ENCODE measurements around the gene COL19A1. TPM values are rescaled to one million over a fixed set of nuclear protein-coding genes. Genes with fewer than 3 reads are reported as not detected.

COL19A1 gene
- polyA plus RNA-seq, 1 of the 3 experiments (the other 2 are of a cell fraction), result 0.15 TPM

DNA sequence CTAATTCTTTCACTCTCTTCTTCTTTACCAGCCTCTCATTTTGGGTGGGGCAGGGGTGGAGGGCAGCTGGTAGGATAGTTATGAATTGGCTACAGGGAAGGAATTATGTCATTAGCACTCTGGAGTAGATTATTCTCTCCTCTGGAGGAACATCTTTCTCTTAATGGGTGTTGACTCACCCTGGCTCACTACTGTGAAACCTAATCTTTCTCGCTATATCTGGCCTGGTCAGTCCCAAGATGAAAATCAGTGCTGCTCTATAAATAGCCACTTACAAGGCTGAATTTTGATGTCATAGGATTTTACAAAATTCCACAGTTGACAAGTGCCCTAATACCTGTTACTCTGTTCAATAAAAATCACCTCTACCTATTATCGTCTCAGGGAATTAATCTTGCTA is 285.3 kb downstream of the COL19A1 start:
- Histone ChIP-seq H3K27me3 (ENCODE audit: insufficient read depth) (no peaks in the 10 kb centered on the region), H4K20me1 (ENCODE audit: insufficient read depth) (no peaks in the 10 kb centered on the region)

More for the DNA sequence above, 285.3 kb downstream of the COL19A1 start:
- no peak for DNase-seq
- TF ChIP-seq MXI1 (IDR thresholded peaks at IDR 0.05; ENCODE audit: low read depth, low read length) (no peak), EP300 (IDR thresholded peaks at IDR 0.05; ENCODE audit: borderline replicate concordance in 1 of 2, low read depth in 1 of 2, low read length in 1 of 2) (no peak), SIN3A (IDR thresholded peaks at IDR 0.05; ENCODE audit: borderline replicate concordance, low read depth, low read length) (no peak), FOSL2 (IDR thresholded peaks at IDR 0.05; ENCODE audit: borderline replicate concordance, low read depth) (0 out of 2 replicates have a peak, but pooled peaks have one; percentile 9), GATA2 (CRISPR knock-in tag; IDR thresholded peaks at IDR 0.05) (no peak), TAF1 (IDR thresholded peaks at IDR 0.05; ENCODE audit: borderline replicate concordance, low read depth, low read length) (no peak), RFX5 (IDR thresholded peaks at IDR 0.05; ENCODE audit: low read length) (no peak), MEF2A (IDR thresholded peaks at IDR 0.05; ENCODE audit: borderline replicate concordance, low read depth) (peak; percentile 50; the same call in 1 of the 2 replicates), EZH2phosphoT487 (IDR thresholded peaks at IDR 0.05; ENCODE audit: borderline replicate concordance, low read depth) (no peak), TCF12 (IDR thresholded peaks at IDR 0.05) (0 out of 2 replicates have a peak, but pooled peaks have one; percentile 6)
- TF ChIP-seq, protein P1, sequence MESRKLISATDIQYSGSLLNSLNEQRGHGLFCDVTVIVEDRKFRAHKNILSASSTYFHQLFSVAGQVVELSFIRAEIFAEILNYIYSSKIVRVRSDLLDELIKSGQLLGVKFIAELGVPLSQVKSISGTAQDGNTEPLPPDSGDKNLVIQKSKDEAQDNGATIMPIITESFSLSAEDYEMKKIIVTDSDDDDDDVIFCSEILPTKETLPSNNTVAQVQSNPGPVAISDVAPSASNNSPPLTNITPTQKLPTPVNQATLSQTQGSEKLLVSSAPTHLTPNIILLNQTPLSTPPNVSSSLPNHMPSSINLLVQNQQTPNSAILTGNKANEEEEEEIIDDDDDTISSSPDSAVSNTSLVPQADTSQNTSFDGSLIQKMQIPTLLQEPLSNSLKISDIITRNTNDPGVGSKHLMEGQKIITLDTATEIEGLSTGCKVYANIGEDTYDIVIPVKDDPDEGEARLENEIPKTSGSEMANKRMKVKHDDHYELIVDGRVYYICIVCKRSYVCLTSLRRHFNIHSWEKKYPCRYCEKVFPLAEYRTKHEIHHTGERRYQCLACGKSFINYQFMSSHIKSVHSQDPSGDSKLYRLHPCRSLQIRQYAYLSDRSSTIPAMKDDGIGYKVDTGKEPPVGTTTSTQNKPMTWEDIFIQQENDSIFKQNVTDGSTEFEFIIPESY (IDR thresholded peaks at IDR 0.05; ENCODE audit: borderline replicate concordance, low read depth), result no peak
- TF ChIP-seq, protein P2, sequence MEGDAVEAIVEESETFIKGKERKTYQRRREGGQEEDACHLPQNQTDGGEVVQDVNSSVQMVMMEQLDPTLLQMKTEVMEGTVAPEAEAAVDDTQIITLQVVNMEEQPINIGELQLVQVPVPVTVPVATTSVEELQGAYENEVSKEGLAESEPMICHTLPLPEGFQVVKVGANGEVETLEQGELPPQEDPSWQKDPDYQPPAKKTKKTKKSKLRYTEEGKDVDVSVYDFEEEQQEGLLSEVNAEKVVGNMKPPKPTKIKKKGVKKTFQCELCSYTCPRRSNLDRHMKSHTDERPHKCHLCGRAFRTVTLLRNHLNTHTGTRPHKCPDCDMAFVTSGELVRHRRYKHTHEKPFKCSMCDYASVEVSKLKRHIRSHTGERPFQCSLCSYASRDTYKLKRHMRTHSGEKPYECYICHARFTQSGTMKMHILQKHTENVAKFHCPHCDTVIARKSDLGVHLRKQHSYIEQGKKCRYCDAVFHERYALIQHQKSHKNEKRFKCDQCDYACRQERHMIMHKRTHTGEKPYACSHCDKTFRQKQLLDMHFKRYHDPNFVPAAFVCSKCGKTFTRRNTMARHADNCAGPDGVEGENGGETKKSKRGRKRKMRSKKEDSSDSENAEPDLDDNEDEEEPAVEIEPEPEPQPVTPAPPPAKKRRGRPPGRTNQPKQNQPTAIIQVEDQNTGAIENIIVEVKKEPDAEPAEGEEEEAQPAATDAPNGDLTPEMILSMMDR (IDR thresholded peaks at IDR 0.05), result no peak
- TF ChIP-seq, protein P3, sequence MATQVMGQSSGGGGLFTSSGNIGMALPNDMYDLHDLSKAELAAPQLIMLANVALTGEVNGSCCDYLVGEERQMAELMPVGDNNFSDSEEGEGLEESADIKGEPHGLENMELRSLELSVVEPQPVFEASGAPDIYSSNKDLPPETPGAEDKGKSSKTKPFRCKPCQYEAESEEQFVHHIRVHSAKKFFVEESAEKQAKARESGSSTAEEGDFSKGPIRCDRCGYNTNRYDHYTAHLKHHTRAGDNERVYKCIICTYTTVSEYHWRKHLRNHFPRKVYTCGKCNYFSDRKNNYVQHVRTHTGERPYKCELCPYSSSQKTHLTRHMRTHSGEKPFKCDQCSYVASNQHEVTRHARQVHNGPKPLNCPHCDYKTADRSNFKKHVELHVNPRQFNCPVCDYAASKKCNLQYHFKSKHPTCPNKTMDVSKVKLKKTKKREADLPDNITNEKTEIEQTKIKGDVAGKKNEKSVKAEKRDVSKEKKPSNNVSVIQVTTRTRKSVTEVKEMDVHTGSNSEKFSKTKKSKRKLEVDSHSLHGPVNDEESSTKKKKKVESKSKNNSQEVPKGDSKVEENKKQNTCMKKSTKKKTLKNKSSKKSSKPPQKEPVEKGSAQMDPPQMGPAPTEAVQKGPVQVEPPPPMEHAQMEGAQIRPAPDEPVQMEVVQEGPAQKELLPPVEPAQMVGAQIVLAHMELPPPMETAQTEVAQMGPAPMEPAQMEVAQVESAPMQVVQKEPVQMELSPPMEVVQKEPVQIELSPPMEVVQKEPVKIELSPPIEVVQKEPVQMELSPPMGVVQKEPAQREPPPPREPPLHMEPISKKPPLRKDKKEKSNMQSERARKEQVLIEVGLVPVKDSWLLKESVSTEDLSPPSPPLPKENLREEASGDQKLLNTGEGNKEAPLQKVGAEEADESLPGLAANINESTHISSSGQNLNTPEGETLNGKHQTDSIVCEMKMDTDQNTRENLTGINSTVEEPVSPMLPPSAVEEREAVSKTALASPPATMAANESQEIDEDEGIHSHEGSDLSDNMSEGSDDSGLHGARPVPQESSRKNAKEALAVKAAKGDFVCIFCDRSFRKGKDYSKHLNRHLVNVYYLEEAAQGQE (IDR thresholded peaks at IDR 0.05; ENCODE audit: low read depth, low read length), result no peak
- TF ChIP-seq, protein P4, sequence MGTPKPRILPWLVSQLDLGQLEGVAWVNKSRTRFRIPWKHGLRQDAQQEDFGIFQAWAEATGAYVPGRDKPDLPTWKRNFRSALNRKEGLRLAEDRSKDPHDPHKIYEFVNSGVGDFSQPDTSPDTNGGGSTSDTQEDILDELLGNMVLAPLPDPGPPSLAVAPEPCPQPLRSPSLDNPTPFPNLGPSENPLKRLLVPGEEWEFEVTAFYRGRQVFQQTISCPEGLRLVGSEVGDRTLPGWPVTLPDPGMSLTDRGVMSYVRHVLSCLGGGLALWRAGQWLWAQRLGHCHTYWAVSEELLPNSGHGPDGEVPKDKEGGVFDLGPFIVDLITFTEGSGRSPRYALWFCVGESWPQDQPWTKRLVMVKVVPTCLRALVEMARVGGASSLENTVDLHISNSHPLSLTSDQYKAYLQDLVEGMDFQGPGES (IDR thresholded peaks at IDR 0.05; ENCODE audit: low read depth, low read length), result no peak
- CTCF ChIA-PET, result no interaction called here
- no peaks in the 10 kb centered on the region for H3K36me3 ChIP-seq (replicated peaks in 1 of 2; ENCODE audit: control insufficient read depth in 1 of 2, insufficient read depth in 2 of 2, low read length in 1 of 2)
- H3K4me2 ChIP-seq, result no peak overlapping the region
- POLR2A ChIA-PET, result no interaction called here
- H2AFZ ChIP-seq (ENCODE audit: low read depth), result no peak overlapping the region
- no peaks in the 10 kb centered on the region for H3K79me2 ChIP-seq (ENCODE audit: insufficient read depth)
- H3F3A ChIP-seq (replicated peaks; ENCODE audit: insufficient read depth), result no peaks in the 10 kb centered on the region
- H3K9me2 ChIP-seq, result no peaks in the 10 kb centered on the region
- H3K4me1 ChIP-seq (ENCODE audit: control insufficient read depth in 1 of 2, insufficient read depth in 2 of 2, low read depth in 1 of 2, low read length in 1 of 2), result no peaks in the 10 kb centered on the region; a peak in 1 of 4 replicates
- H3K9me3 ChIP-seq, result no peaks in the 10 kb centered on the region
- no peak overlapping the region for H3K27ac ChIP-seq (ENCODE audit: low read depth in 2 of 2, low read length in 1 of 2)
- no peak overlapping the region for H3K4me3 ChIP-seq (ENCODE audit: low read depth in 2 of 2, low read length in 1 of 2)
- WGBS (ENCODE audit: low lambda C conversion rate), result 42% methylated on average over 2 of the region's 2 CpGs
- no peak overlapping the region for H3K9ac ChIP-seq

All from SK-N-SH (cell line).